Retinal pigment epithelial cell (primary cell): Measurements from ENCODE around the gene PCDH9.

Experiments
- DNase-seq: peaks from one replicate; pipeline ENCODE4 v3.0.0-alpha.2; 2010; ENCODE audit warnings: low read depth
- H3K4me3 ChIP-seq: 2 replicates; pipeline ENCODE4 v1.5.1; 2011; ENCODE audit warnings: mild to moderate bottlenecking, low read length, control low read depth, moderate library complexity
- TF ChIP-seq, protein P1 (sequence below): conservative IDR thresholded peaks from 2 replicates; pipeline ENCODE4 v1.5.1; 2011; ENCODE audit warnings: low read depth, low read length, control low read depth, inconsistent platforms

The PCDH9 gene

DNA sequence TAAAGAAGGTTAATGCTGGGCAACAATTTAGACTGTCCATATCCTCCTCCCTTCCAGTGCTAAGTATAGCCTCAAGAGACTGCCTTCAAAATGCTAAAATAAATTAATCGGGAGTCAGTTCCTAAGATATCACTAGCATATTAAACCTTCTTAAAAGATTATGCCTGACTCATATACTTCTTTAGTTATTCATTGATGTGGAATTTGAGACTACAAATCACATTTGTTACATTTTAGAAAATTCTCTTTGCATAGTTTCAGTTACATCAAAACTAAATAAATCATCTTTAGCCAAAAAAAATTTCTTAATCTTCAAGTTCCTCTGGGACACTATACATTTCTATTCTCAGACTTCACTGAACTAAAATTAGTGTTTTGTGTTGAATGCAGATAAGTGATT is 769.1 kb downstream of the PCDH9 start:
- no peak overlapping the region for H3K4me3 ChIP-seq
- TF ChIP-seq, protein P1, sequence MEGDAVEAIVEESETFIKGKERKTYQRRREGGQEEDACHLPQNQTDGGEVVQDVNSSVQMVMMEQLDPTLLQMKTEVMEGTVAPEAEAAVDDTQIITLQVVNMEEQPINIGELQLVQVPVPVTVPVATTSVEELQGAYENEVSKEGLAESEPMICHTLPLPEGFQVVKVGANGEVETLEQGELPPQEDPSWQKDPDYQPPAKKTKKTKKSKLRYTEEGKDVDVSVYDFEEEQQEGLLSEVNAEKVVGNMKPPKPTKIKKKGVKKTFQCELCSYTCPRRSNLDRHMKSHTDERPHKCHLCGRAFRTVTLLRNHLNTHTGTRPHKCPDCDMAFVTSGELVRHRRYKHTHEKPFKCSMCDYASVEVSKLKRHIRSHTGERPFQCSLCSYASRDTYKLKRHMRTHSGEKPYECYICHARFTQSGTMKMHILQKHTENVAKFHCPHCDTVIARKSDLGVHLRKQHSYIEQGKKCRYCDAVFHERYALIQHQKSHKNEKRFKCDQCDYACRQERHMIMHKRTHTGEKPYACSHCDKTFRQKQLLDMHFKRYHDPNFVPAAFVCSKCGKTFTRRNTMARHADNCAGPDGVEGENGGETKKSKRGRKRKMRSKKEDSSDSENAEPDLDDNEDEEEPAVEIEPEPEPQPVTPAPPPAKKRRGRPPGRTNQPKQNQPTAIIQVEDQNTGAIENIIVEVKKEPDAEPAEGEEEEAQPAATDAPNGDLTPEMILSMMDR = no peak
- DNase-seq = no peak

DNA sequence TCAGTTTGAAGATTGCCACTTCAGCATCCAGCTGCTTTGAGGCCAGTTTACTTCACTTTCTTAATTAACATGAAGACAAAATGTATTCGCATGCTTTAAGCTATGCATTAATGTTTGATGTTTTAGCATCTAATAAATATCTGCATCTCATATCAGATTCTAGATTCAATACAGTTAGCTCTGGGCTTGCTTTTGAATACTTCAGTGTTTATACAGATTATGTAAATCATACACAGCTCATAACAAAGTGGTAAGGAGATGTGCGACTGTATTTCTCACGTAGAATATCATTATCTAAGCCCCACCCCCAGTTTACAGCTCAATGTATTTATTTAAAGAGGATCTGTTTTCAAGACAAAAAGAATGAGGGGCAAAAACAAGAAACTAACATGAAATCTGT is 770.5 kb downstream of the PCDH9 start:
- H3K4me3 ChIP-seq = no peak overlapping the region
- TF ChIP-seq, protein P1 = no peak
- DNase-seq = no peak

DNA sequence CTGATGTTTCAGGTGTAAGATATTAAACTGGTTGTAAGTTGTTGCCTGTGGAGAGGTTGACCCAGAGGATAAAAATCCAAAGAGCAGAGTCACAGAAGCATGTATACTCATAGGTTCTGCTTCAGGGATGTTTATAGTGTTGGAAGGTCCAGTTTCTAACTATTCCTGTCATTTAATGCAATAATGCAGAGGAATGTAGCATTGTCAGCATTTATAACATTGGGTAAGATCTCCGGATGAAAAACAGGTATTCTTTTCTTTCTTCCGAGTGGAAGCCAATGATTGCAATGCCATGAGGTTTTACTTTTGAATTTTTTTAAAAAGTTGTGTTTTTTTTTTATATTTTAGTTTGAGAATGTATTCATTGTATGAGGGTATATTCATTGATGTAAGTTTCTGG is 771.0 kb downstream of the PCDH9 start:
- TF ChIP-seq, protein P1 = no peak
- H3K4me3 ChIP-seq = no peak overlapping the region
- no peak for DNase-seq

DNA sequence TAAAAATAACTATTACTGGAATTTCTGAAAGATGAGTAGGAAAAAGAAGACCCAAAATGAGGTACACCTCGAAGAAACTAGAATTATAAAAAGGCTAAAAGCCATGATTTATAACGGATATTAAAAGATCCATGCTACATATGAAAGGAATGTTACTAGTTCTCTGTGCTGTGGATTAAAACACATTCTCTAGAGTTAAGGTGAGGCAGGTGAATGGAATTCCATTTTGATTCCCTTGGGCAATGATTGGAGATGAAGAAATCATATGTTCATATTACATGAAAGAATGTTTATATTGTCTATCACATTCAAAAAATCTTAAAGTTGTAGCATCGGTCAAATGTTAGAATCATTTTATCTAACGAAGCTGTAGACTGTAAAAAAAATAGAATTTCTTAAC is 783.7 kb downstream of the PCDH9 start:
- no peak overlapping the region for H3K4me3 ChIP-seq
- TF ChIP-seq, protein P1 = no peak
- DNase-seq = no peak

DNA sequence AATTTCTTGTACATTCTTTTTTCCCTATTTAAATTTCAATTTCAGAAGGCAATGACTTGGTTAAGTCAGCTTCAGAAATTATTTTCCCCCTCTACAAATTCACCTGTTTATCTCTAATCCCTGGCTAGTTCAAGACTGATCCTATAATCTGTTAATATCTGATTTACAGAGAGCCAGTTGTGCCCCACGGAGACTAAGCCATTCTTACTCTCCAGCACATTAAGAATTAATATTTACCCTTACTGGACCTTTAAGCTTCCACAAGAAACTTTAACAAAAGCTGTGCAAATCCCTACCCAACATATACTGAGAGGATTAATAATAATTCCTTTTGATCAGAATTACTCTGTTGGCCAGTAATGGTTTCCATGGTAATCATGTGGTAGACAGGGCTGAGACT is 786.2 kb downstream of the PCDH9 start:
- H3K4me3 ChIP-seq = no peak overlapping the region
- TF ChIP-seq, protein P1 = no peak
- DNase-seq = peak; percentile 92

DNA sequence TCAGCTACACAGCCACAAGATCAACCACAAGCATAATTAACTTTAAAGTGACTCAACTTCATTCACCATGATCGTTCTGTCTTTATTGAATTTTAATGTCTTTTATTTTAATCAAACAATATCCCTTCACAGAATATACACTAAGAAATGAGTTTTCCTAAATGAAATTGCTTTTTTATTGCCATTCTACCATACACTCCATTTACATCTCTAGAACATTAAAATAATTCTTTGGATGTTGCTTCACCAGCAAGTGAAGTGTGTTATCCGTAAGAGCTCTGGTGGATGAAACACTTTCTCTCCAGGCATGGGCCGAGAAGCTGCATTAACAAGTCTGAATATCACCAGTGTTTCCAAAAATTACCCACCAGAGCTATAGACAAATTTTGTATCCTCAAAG is 789.2 kb downstream of the PCDH9 start:
- TF ChIP-seq, protein P1 = no peak
- no peak overlapping the region for H3K4me3 ChIP-seq
- DNase-seq = no peak

DNA sequence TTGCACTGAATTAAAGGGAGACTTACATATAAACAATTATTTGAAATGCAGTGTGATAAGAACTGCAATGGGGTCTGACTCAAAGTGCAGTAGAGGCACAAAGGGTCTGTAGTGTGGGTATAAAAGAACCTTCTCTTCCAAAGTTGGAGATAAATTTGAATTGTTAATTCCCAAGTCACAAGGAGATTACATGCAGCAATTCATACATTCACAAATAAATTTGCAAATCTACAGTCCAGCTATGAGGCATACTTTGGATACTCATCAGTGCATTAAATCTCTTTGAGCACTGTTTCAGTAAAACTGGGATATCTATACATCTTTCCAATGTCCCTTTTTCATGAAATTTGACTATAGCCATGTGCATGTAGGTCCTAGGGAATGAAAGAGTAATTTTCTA is 799.4 kb downstream of the PCDH9 start:
- TF ChIP-seq, protein P1 = no peak
- no peak overlapping the region for H3K4me3 ChIP-seq
- no peak for DNase-seq
